HG03378 (cell line): ENCODE data around the gene ERG28.
"Not testable (repeated sequence)": the region's sequence is repeated elsewhere in the genome, so short reads cannot be mapped to it uniquely, and the experiment has no call there.

Experiments
- ATAC-seq: cut with Tn5 transposase; IDR thresholded peaks from one replicate; pipeline ENCODE4 v1.9.1; 2021; ENCODE audit warnings: mild to moderate bottlenecking, moderate library complexity; ENCODE audit not compliant: unreplicated experiment

ERG28 gene

DNA sequence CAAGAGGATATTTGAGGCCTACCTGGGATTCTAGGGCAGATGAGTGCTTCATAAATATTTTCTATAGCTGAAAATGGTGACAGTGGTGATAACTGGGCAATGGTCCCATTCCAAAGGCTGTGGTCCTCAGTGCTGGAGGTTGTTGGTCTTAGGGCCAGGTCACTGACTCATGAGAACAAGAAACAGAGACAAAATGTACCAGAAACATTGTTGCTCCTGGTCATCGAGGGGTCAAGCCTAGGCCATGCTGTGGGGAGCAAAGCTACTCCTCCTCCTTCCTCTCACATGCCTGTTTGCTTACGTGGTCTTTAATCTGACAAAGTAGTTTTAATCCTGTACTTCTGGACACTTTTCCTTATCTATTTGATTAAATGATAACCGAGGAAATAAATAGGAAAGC lies 33.8 kb downstream of the ERG28 start:
- ATAC-seq: no peak

DNA sequence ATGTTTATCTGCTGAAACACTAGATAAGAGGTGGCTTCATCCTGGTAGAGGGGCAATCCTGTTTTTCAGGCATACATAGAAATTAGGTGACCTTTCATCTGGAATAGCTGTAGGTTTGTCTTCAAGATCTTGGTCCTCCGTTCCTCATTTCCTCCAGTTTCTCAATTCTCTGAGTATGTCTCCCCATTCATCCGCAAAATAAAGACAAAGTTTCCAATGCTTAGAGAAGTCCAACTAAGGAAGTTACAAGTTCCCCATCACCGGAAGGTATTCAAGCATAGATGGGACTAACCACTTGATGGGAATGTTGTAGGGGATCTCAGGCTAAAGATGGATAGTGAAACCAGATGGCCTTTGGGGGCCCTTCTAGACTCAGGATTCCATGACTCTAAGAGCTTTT lies 34.3 kb downstream of the ERG28 start:
- no peak for ATAC-seq

DNA sequence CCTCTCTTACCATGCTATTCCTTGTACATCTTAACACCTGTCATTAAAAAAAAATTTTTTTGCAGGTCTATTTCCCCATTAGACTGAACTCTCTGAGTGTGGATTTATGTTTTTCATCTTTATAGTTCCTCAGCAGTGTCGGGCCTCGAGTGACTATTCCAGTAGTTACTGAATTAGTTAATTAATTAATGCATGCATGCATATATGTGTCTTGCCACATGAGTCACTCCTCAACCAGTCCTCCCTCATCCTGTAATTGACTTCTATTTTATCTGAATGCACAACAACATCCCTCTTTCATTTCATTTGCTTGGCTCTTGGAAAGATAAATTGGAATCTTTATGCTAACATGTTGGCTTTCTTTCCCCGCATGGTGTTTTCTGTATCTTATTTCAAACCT lies 35.6 kb downstream of the ERG28 start:
- ATAC-seq: no peak

DNA sequence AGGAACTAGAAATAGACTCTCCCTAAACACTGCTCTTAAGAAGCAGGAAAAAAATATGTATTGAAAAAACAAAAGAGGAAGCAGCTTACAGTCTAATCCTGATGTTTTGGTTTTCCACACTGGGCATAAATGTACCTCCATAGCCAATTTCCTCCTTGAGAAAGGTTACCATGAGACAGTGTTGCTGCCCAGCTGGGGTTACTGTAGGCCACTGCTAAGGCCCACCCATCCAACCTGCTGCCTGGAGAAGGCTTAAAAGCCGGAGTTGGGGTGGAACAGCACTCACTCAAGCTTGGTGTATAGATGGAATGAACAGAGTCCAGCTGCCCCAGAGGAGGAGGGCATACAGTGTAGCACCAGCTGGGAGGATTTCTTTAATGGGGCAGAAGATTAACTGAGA lies 41.1 kb downstream of the ERG28 start:
- ATAC-seq: no peak

DNA sequence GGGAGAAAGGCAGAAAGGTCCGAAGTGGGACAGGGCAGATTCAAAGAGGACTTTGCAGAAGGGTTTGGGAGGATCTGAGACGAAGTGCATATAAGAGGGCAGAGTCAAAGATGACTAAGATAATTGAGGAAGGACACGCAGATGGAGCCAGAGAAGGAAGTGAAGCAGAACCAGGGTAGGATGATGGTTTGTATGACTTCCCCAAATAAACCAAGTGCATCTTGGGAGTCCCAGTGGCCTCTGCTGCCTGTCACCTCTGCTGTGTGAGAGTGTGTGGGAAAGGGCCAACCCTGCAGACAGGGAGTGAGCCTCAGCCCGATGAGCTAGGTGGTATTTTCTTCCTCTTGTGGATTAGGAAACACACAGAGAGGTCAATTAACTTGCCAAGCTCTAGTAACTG lies 45.5 kb downstream of the ERG28 start:
- no peak for ATAC-seq

DNA sequence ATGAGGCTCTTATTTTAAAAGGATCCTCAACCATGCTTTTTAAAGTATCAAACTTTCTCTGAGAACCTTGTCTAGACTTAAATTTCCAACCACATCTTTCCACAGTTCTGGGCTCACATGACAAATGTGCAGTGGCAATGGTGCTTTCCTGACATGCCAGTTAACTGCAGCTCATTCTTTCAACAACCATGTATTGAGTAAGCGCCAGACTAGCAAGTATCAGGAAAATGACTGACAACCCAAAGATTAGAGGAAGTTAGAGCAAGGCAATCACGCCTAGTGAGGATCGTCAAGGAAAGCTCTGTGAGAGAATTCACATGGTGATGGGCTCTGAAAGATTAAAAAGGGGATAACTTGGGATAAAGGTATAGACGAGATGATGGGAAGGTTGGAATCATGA lies 46.5 kb downstream of the ERG28 start:
- ATAC-seq: no peak

DNA sequence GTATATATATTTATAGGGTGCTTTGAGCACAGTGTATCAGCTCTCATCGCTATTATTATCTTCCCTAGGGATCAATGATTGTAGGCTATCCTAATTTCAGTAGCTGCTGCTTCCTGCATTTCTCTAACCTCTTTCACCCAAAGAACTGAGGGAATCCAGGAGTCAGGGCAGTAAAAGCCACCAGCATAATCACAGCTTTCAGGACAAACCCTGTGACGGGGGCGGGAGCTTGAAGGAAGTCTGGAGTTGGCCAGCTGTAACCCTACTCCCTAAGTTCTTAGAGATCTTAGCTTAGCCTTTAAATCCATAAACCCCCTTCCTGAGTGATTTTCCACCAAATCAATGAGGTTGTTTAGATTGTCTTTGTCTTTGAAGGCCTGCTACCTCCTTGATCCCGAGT lies 48.5 kb downstream of the ERG28 start:
- no peak for ATAC-seq

DNA sequence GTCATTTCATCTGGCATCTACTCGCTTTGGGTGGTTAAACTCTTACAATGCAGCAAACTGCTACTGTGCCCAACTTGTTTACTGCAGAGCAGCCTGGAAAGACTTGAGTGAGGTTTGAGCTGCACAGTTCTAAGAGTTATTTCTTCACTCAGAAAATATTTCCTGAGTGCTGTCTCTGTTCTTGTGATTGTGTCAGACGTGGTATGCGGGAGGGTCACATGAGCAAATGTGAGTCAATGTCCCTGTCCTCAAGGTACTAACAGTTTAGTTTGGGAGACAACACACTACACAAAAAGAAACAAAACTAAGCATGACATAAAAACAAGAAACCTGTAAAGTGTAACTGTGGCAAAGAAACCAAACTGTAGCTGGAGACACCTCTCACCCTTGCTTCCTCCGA lies 49.8 kb downstream of the ERG28 start:
- no peak for ATAC-seq

DNA sequence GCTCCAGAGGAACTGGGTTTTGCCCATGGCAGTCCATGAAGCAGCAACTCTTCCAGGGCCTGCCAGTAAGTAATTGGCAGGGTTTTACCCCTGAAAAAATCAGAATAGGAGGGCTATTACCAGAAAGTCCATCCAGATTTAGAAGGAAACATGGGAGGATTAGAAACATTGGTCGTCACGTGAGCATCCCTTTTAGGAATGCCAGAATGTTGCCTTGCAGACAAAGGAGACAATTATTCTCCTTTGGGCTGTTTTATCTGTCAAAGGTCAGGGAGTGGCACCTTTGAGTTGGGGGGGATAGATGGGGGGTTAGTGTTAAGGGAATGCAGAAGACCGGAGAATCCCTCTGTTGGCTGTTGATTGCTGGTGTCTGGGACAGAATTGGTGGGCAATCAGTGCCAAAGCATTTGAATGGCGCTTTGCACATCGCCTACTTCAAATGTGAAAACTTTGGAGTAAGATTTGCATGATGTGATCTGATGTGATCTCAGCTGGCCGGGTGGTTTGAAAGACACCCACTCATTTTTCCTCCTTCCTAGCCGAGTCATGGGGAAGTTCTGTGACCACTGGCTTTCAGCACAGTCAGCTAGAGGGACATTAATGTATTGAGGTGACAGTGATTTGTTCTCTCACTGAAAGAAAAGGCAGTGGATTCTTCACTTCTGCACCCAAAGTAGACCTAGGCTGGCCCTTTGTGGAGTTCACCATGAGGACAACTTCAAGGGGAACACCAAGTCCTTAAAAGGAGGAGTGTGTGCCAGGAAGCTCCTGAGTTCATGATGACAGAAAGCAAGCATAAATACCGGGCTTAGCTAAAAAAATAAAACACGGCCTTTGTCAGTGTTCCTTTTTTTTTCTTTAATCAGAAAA lies 50.8 kb downstream of the ERG28 start:
- ATAC-seq: no peak

DNA sequence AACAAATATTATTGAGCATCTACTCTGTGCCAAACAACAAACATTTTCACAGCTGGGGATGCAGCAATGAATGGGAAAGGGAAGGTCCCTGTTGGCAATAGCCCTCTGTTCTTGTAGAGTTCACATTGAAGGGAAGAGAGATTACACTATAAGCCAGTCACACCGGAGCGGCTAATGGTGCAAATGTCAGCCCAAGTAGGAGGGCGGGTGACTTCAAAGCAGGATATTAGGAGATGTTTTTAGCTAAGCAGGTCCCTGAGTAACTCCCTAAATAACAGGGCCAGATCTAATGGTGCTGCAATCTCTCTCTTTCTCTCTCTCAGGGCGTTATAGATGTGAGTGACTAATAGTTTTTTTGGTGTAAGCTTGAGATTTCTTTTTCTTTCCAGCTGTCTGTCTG lies 51.6 kb downstream of the ERG28 start:
- ATAC-seq: no peak

DNA sequence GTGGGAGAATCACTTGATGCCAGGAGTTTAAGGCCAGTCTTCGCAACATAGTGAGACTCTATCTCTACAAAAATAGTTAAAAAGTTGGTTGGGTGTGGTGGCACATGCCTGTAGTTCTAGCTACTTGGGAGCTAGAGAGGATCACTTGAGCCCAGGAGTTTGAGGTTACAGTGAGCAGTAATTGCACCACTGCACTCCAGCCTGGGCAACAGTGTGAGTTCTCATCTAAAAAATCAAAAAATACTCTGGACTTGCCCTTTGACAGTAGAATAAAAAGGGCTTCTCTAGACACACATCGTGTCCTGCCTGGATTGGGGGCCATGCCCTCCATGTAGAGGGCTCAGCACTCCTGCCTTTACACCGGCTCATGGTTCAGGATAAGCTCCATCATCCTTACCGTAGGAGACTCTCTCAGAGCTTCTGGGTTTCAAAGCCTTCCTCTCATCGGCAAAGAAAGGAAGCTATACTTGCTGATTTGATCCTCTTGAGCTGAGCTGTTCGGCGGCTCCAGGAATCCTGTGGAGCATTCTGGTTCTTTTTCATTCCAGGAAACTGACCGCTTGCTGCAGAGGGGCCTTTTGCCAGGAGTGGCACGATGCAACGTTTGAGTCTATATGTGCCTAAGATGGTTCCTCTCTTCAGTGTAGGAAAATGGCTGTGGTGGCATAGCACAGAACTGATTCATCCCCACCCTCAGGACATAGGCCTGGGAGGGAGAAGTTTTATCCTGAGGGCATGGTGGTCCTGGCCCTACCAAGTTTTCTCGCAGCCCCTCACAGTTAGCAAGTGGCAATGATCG lies 52.6 kb downstream of the ERG28 start:
- ATAC-seq: no peak

DNA sequence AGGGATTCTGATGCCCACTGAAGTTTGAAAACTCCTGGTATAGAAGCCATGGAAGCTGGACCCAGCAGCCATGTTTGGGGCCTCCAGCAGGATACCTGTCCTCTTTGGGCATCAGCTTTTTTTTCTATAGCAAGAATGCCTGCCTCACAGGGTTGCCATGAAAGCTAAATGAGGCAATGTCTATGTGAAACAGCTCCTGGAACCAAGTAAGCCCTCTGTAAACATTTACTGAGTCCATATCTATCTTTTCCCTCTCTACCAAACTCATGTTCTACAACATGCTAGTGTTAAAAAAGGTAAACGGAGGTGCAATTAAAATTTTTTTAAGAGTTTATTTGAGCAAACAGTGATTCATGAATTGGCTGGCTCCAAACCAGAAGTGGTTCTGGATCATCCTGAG lies 53.6 kb downstream of the ERG28 start:
- ATAC-seq: no peak

DNA sequence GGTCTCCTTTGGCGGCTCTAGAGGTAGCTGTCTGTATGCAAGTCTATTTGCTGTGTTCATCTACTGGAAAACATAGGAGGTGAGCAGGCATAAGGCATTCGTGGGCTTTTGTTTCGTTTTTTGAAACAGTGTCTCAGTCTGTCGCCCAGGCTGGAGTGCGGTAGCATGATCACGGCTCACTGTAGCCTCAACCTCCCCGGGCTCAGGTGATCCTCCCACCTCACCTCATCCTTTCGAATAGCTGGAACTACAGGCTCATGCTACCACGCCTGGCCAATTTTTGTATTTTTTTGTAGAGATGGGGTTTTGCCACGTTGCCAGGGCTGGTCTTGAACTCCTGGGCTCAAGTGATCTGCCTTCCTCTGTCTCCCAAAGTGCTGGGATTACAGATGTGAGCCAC lies 54.8 kb downstream of the ERG28 start:
- no peak for ATAC-seq

DNA sequence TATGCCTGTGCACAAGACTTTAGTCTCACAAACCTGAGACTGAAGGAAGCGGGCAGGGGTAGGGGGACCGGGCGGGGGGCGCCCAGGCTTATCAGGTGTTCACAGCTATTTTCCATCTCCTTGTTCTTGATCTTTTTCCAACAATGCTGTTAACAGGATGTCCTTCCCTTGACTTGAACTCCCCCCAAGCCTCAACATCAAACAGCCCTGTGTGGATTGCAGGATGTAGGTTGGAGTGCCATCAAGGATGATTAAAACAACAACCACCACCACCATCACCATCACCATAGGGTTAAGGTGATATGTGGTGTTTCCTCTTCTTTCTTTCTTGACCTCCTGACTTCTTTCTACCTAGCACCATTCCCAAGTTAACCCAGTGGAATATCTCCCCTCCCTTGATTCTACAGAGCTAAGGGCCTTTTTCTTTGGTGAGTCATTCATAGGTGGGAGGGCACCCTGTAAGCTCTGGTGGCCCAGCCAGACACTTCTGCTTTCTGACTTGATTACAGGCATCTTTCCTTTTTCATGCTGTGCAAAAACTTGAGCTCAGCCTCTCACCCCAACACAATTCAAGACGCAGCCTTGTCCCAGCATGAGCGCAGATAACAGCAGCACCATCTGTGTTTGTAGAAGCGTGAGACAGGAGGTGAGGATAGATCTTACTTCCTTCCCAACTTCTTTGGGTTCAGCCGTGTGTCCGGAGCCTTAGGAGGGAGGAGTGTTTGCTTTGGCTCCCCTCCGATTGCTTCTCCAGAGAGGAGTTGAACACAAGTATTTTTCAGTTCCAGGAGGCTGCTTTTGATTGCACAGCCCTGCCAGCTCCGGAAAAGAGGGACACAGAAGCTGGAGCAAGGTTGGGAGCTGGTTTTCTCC lies 55.5 kb downstream of the ERG28 start:
- ATAC-seq: no peak

DNA sequence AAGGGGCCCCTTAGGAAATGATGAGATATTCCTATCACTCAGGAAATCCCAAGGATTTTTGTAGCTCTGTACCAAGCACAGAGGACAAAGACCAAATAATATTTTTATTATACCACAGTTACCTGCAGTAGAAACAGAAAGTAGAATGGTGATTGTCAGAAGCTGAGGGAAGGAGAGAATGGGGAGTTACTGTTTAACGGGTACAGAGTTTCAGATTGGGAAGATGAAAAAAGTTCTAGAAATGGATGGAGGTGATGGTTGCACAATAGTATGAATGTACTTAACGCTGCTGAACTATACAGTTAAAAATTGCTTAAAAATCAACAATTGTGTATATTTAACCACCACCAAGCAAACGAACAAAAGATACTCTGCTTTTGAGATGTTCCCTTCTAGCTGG lies 58.2 kb downstream of the ERG28 start:
- ATAC-seq: no peak

DNA sequence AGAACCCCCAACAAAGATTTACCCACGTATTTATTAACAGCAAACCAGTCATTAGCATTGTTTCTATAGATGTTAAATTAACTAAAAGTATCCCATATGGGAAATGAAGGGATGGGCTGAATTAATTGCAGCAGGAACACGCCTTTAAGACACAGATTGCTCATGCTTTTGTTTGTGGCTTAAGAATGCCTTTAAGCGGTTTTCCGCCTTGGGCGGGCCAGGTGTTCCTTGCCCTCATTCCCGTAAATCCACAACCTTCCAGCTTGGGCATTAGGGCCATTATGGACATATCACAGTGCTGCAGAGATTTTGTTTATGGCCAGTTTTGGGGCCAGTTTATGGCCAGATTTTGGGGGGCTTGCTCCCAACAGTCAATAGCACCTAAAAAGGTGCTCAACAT lies 59.6 kb downstream of the ERG28 start:
- ATAC-seq: not testable (repeated sequence)

DNA sequence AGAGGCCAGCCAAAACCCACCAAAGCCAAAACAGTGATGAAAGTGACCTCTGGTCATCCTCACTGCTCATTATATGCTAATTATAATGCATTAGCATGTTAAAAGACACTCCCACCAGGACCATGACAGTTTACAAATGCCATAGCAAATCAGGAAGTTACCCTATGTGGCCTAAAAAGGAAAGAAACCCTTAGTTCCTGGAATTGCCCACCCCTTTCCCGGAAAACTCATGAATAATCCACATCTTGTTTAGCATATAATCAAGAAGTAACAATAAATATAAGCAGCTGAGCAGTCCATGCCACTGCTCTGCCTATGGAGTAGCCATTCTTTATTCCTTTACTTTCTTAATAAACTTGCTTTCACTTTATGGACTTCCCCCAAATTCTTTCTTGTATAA lies 60.6 kb downstream of the ERG28 start:
- ATAC-seq: not testable (repeated sequence)
